SK-N-SH treated with all-trans-retinoic acid at 6 μM for 48 hours (cell line): ENCODE results near the gene PAK5.

Source experiments
- ARNTL ChIP-seq: fragments of 450-650 bp; formaldehyde crosslinking; IDR thresholded peaks from 2 replicates; pipeline ENCODE4 v1.5.0; 2020; ENCODE audit warnings: low read depth, mild to moderate bottlenecking, moderate library complexity, borderline replicate concordance
- BACH2 ChIP-seq: fragments of 250-450 bp; sonication (Bioruptor Pico); IDR thresholded peaks from 2 replicates; pipeline ENCODE4 v1.9.0; 2021; ENCODE audit warnings: mild to moderate bottlenecking, borderline replicate concordance
- CREB5 ChIP-seq: fragments of 250-450 bp; sonication (Bioruptor Pico); IDR thresholded peaks from 2 replicates; pipeline ENCODE4 v1.5.1; 2020; ENCODE audit warnings: low read depth, mild to moderate bottlenecking, moderate library complexity
- GLIS3 ChIP-seq: fragments of 250-450 bp; sonication (Bioruptor Pico); IDR thresholded peaks from 2 replicates; pipeline ENCODE4 v1.5.0; 2020; ENCODE audit warnings: mild to moderate bottlenecking, moderate library complexity
- ISL1 ChIP-seq: fragments of 250-450 bp; sonication (Bioruptor Pico); IDR thresholded peaks from 2 replicates; pipeline ENCODE4 v2.1.2; 2022; ENCODE audit warnings: mild to moderate bottlenecking, moderate library complexity
- PATZ1 ChIP-seq: fragments of 250-450 bp; sonication (Bioruptor Pico); IDR thresholded peaks from 2 replicates; pipeline ENCODE4 v1.8.0; 2020; ENCODE audit warnings: mild to moderate bottlenecking, moderate library complexity, borderline replicate concordance
- PPARA ChIP-seq: fragments of 250-450 bp; sonication (Bioruptor Pico); IDR thresholded peaks from 2 replicates; pipeline ENCODE4 v1.5.0; 2020; ENCODE audit warnings: mild to moderate bottlenecking, borderline replicate concordance
- TOX ChIP-seq: fragments of 250-450 bp; sonication (Bioruptor Pico); IDR thresholded peaks from 2 replicates; pipeline ENCODE4 v1.8.0; 2021; ENCODE audit warnings: mild to moderate bottlenecking, moderate library complexity, borderline replicate concordance
- ZFP3 ChIP-seq: fragments of 250-450 bp; sonication (Bioruptor Pico); IDR thresholded peaks from 2 replicates; pipeline ENCODE4 v1.5.0; 2020; ENCODE audit warnings: mild to moderate bottlenecking, moderate library complexity
- ZNF70 ChIP-seq: fragments of 450-650 bp; formaldehyde crosslinking; IDR thresholded peaks from 2 replicates; pipeline ENCODE4 v1.5.0; 2020; ENCODE audit warnings: mild to moderate bottlenecking, moderate library complexity

- no peak for TF ChIP-seq GLIS3
- TF ChIP-seq ISL1 (CRISPR knock-in tag), result no peak
- no peak for TF ChIP-seq PPARA
- no peak for TF ChIP-seq ARNTL (CRISPR knock-in tag)
- no peak for TF ChIP-seq ZNF70 (CRISPR knock-in tag)
- TF ChIP-seq TOX (CRISPR knock-in tag), result no peak
- no peak for TF ChIP-seq ZFP3 (CRISPR knock-in tag)
- TF ChIP-seq CREB5, result no peak
- no peak for TF ChIP-seq BACH2
- no peak for TF ChIP-seq PATZ1 (CRISPR knock-in tag)
Observed at GRCh38 chr20:9686455-9686854, 152.4 kb downstream of the PAK5 start.
